Body of pancreas (tissue), 4 donors: ENCODE measurements around the gene ADGRF3. TPM values are rescaled to one million over a fixed set of nuclear protein-coding genes. Genes with fewer than 3 reads are reported as not detected.

Experiments
- ATAC-seq: fragments of 150-250 bp; one replicate; pipeline ENCODE4 v1.9.1; 2016
- DNase-seq, 4 donors: peaks; one replicate each; pipeline ENCODE4 v3.0.0-alpha.2; 2019
- H3K27ac ChIP-seq, 4 donors: fragments of 200-600 bp; sonication (generic); 1 replicate in 3 of 4; 2 replicates in 1 of 4; pipeline versions ENCODE4 v1.5.1 to v1.6.1; 2016 to 2019; ENCODE audit warnings: mild to moderate bottlenecking in 1 of 4, mixed read lengths in 1 of 4, moderate library complexity in 1 of 4
- H3K27me3 ChIP-seq, 2 donors: fragments of 200-600 bp; sonication (generic); one replicate each; pipeline ENCODE4 v1.6.0; 2016; ENCODE audit warnings: mild to moderate bottlenecking in 1 of 2
- H3K36me3 ChIP-seq, 2 donors: fragments of 200-600 bp; sonication (generic); replicated peaks in 1 of 2; 2 replicates each; pipeline ENCODE4 v1.5.1; 2016; ENCODE audit warnings: low read depth in 2 of 2; ENCODE audit not compliant: insufficient read depth in 1 of 2
- H3K4me1 ChIP-seq: fragments of 200-600 bp; sonication (generic); one replicate; pipeline ENCODE4 v1.6.0; 2016
- H3K4me3 ChIP-seq, 2 donors: fragments of 200-600 bp; sonication (generic); 1 replicate in 1 of 2; 2 replicates in 1 of 2; pipeline ENCODE4 v1.5.1; 2016 to 2019
- H3K9me3 ChIP-seq, 3 donors: fragments of 200-600 bp; sonication (generic); 1 replicate in 2 of 3; 2 replicates in 1 of 3; pipeline ENCODE4 v1.5.1; 2016
- CTCF ChIP-seq, 7 experiments: fragments of 450-650 bp in 4 of 7; fragments of 200-600 bp in 3 of 7; sonication (generic) in 3 of 7; IDR thresholded peaks; one replicate each; pipeline ENCODE4 v1.5.1; 2016 to 2019; ENCODE audit warnings: antibody characterized with exemption in 7 of 7
- POLR2A ChIP-seq, 3 donors: fragments of 450-650 bp; IDR thresholded peaks; one replicate each; pipeline ENCODE4 v1.6.1; 2016; ENCODE audit warnings: antibody characterized with exemption in 3 of 3, mild to moderate bottlenecking in 2 of 3
- WGBS, 2 donors: methylation state at CpG; one replicate each; pipeline ENCODE4 v1.1.5; 2017; 5-methylcytosine and 5-hydroxymethylcytosine counted together
- intact Hi-C: fragments of 100-400 bp; cut with DNase I; formaldehyde crosslinking; loops from one replicate; pipeline ENCODE4 v1.15.1; 2023
- total RNA-seq, 2 donors: library from RNA; depleted of rRNA; stranded (reverse); fragments of >200 nt; gene quantifications; one replicate each; pipeline ENCODE4 v1.1.0, GENCODE V29; 2016

Gene ADGRF3
- total RNA-seq, 2 donors from 2014 or later, result not detected

- intact Hi-C loops, result no loop called here
- Histone ChIP-seq H3K27ac (peak overlapping the region; percentile 89 to 96 (median 93)), H3K27me3 (no peaks in the 10 kb centered on the region), H3K4me3 (peak overlapping the region; percentile 51 to 67), H3K36me3 (no peaks in the 10 kb centered on the region), H3K9me3 (no peaks in the 10 kb centered on the region), H3K4me1 (peaks cover 35% of the 10 kb centered on the region)
- TF ChIP-seq POLR2A (IDR thresholded peaks at IDR 0.05) (no peak), CTCF (IDR thresholded peaks at IDR 0.05) (no peak)
- ATAC-seq (no peak), DNase-seq (no peak)
- WGBS, 2 donors, result 0 to 2% methylated on average over 9 of the region's 9 CpGs
These were observed 1.4 kb downstream of the ADGRF3 start for GRCh38 chr2:26345283-26345544.

GRCh38 chr2:26344581-26345282 lies 1.9 kb downstream of the ADGRF3 start:
- H3K27me3 ChIP-seq, result no peaks in the 10 kb centered on the region
- DNase-seq (peak; percentile 32 to 42 (median 37)), ATAC-seq (no peak)
- peak overlapping the region; percentile 89 to 96 (median 93) for H3K27ac ChIP-seq
- peak overlapping the region; percentile 51 to 67 for H3K4me3 ChIP-seq
- no peaks in the 10 kb centered on the region for H3K9me3 ChIP-seq
- H3K36me3 ChIP-seq, result no peaks in the 10 kb centered on the region
- 32 to 33% methylated on average over 13 to 17 of the region's 17 CpGs for WGBS, 2 donors
- H3K4me1 ChIP-seq, result peaks cover 35% of the 10 kb centered on the region
- intact Hi-C loops, result no loop called here
- TF ChIP-seq CTCF (IDR thresholded peaks at IDR 0.05) (no peak), POLR2A (IDR thresholded peaks at IDR 0.05) (no peak)

- Histone ChIP-seq H3K4me1 (peaks cover 20% of the 10 kb centered on the region), H3K27ac (peak overlapping the region; percentile 8 to 80 (median 73)), H3K9me3 (no peaks in the 10 kb centered on the region), H3K4me3 (no peak overlapping the region), H3K36me3 (no peaks in the 10 kb centered on the region), H3K27me3 (no peaks in the 10 kb centered on the region)
- no peak for TF ChIP-seq POLR2A (IDR thresholded peaks at IDR 0.05)
- TF ChIP-seq CTCF (IDR thresholded peaks at IDR 0.05), result no peak
- ATAC-seq (no peak), DNase-seq (no peak)
- intact Hi-C loops, result no loop called here
- 42 to 66% methylated on average over 3 of the region's 3 CpGs for WGBS, 2 donors
These were observed 5.8 kb downstream of the ADGRF3 start for GRCh38 chr2:26340831-26341230.

- ATAC-seq, result no peak
These were observed 9.3 kb downstream of the ADGRF3 start for GRCh38 chr2:26337298-26337697.

More at GRCh38 chr2:26337298-26337697, 9.3 kb downstream of the ADGRF3 start:
- H3K4me1 ChIP-seq, result peaks cover 7% of the 10 kb centered on the region
- H3K9me3 ChIP-seq, result no peaks in the 10 kb centered on the region
- no peak for TF ChIP-seq CTCF (IDR thresholded peaks at IDR 0.05)
- no peak overlapping the region for H3K27ac ChIP-seq
- DNase-seq, result no peak
- WGBS, 2 donors, result 80 to 83% methylated on average over 2 of the region's 2 CpGs
- H3K4me3 ChIP-seq, result no peak overlapping the region
- H3K27me3 ChIP-seq, result no peaks in the 10 kb centered on the region
- intact Hi-C loops, result no loop called here
- H3K36me3 ChIP-seq, result no peaks in the 10 kb centered on the region
